ENCODE measurements around the gene LRP1. TPM values are rescaled to one million over a fixed set of nuclear protein-coding genes. Genes with fewer than 3 reads are reported as not detected.

LRP1 gene
- total RNA-seq, 1 experiment from 2014 or later, result 9.0 TPM

DNA sequence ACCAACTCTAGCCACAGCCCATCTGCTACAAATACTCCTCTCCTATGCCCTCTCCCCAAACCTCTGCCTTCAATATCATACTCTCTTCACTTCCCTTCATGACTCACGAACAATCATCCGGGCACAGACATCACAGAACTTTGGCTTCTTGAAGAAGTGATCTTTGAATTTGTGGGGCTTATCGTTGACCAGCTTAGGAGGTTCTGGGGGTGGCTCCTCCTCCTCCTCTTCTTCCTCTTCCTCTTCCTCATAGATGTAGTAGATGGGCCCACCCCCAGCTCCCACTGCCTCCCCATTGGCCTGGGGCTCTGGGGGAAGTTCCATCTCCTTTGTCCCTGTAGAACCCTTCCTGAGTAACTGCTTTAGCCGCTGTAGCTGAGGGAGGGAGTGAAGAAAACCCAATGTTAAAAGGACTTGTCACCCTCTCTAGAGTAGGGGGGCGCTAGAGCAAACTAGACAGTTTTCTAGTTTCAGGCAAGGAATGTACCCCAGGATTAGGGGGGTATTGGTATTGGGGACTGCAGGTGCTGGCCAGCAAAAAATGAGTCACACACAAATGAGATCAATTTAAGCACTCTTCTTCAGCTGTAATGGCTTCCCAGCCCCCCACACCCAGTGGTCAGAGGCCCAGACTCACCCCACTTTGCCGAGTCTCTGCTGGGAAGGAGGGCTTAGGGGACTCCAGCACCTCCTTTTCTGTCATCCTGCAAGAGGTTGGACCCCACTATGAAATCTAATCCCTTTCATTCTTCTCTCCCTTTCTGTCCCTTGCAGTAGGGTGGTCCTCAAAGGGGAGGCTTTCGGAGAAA lies 120.9 kb downstream of the LRP1 start:
- Histone ChIP-seq H3K27ac (ENCODE audit: low read length) (no peak overlapping the region), H3K4me1 (ENCODE audit: control insufficient read depth, insufficient read depth, low read length) (no peaks in the 10 kb centered on the region), H3K36me3 (ENCODE audit: control insufficient read depth, insufficient read depth, low read length) (no peaks in the 10 kb centered on the region), H3K9me3 (ENCODE audit: control insufficient read depth, insufficient read depth, low read depth, low read length) (no peaks in the 10 kb centered on the region), H3K27me3 (ENCODE audit: control insufficient read depth, insufficient read depth, low read length) (no peaks in the 10 kb centered on the region), H3K4me3 (ENCODE audit: low read depth in 2 of 2, low read length in 2 of 2) (no peak overlapping the region)
- ATAC-seq, result no peak
- no peak for DNase-seq (ENCODE audit: low read depth, low spot score)
- ChIA-PET POLR2A (no interaction called here), CTCF (no interaction called here)
- in situ Hi-C loops (cut with HindIII; ENCODE audit: low pct_unique_long_range_greater_than_20kb, low sequenced_read_pairs), result no loop called here
- TF ChIP-seq SIN3A (IDR thresholded peaks at IDR 0.05; ENCODE audit: borderline replicate concordance, insufficient read depth, low read depth, low read length), result no peak
- TF ChIP-seq, protein P1, sequence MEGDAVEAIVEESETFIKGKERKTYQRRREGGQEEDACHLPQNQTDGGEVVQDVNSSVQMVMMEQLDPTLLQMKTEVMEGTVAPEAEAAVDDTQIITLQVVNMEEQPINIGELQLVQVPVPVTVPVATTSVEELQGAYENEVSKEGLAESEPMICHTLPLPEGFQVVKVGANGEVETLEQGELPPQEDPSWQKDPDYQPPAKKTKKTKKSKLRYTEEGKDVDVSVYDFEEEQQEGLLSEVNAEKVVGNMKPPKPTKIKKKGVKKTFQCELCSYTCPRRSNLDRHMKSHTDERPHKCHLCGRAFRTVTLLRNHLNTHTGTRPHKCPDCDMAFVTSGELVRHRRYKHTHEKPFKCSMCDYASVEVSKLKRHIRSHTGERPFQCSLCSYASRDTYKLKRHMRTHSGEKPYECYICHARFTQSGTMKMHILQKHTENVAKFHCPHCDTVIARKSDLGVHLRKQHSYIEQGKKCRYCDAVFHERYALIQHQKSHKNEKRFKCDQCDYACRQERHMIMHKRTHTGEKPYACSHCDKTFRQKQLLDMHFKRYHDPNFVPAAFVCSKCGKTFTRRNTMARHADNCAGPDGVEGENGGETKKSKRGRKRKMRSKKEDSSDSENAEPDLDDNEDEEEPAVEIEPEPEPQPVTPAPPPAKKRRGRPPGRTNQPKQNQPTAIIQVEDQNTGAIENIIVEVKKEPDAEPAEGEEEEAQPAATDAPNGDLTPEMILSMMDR (IDR thresholded peaks at IDR 0.05), result no peak
- TF ChIP-seq, protein P2, sequence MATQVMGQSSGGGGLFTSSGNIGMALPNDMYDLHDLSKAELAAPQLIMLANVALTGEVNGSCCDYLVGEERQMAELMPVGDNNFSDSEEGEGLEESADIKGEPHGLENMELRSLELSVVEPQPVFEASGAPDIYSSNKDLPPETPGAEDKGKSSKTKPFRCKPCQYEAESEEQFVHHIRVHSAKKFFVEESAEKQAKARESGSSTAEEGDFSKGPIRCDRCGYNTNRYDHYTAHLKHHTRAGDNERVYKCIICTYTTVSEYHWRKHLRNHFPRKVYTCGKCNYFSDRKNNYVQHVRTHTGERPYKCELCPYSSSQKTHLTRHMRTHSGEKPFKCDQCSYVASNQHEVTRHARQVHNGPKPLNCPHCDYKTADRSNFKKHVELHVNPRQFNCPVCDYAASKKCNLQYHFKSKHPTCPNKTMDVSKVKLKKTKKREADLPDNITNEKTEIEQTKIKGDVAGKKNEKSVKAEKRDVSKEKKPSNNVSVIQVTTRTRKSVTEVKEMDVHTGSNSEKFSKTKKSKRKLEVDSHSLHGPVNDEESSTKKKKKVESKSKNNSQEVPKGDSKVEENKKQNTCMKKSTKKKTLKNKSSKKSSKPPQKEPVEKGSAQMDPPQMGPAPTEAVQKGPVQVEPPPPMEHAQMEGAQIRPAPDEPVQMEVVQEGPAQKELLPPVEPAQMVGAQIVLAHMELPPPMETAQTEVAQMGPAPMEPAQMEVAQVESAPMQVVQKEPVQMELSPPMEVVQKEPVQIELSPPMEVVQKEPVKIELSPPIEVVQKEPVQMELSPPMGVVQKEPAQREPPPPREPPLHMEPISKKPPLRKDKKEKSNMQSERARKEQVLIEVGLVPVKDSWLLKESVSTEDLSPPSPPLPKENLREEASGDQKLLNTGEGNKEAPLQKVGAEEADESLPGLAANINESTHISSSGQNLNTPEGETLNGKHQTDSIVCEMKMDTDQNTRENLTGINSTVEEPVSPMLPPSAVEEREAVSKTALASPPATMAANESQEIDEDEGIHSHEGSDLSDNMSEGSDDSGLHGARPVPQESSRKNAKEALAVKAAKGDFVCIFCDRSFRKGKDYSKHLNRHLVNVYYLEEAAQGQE (IDR thresholded peaks at IDR 0.05; ENCODE audit: insufficient read depth in 1 of 2, low read depth in 2 of 2, low read length in 1 of 2), result no peak
- BruUV-seq (replicated peaks), result no TSS peak
- intact Hi-C loops (cut with micrococcal nuclease; ENCODE audit: unreplicated experiment), result no loop called here

DNA sequence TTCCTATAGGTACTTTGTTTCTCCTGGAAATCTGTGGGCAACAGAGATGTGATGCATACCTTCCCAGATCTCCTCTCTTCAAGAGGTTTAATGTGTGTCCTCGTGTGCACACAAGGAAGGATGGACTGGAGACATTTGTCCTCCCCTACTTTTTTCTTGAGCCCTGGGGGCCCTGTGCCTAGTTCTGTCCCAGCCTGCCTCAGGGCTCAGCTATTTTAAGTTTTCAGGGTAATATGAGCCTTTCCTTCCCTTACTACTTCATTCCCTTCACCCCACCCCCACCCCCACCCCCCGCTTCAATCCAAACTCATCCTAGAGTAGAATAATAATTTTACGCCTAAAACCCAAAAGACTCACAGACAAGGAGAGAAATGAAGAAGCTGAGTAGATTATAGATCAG lies 122.3 kb downstream of the LRP1 start:
- ChIA-PET CTCF (interaction anchor here (0.6 kb wide), 1 partner anchor 141 kb away, joined by 11 read pairs; no protein-coding TSS in a partner anchor), POLR2A (no interaction called here)
- DNase-seq (ENCODE audit: low read depth, low spot score) (no peak), ATAC-seq (no peak)
- H3K27ac ChIP-seq (ENCODE audit: low read length), result no peak overlapping the region
- H3K9me3 ChIP-seq (ENCODE audit: control insufficient read depth, insufficient read depth, low read depth, low read length), result no peaks in the 10 kb centered on the region
- no peak overlapping the region for H3K4me3 ChIP-seq (ENCODE audit: low read depth in 2 of 2, low read length in 2 of 2)
- H3K36me3 ChIP-seq (ENCODE audit: control insufficient read depth, insufficient read depth, low read length), result no peaks in the 10 kb centered on the region
- no peaks in the 10 kb centered on the region for H3K27me3 ChIP-seq (ENCODE audit: control insufficient read depth, insufficient read depth, low read length)
- no peaks in the 10 kb centered on the region for H3K4me1 ChIP-seq (ENCODE audit: control insufficient read depth, insufficient read depth, low read length)
- intact Hi-C loops (cut with micrococcal nuclease; ENCODE audit: unreplicated experiment), result no loop called here
- BruUV-seq (replicated peaks), result no TSS peak
- in situ Hi-C loops (cut with HindIII; ENCODE audit: low pct_unique_long_range_greater_than_20kb, low sequenced_read_pairs), result no loop called here
- TF ChIP-seq, protein P2 (IDR thresholded peaks at IDR 0.05; ENCODE audit: insufficient read depth in 1 of 2, low read depth in 2 of 2, low read length in 1 of 2), result no peak
- no peak for TF ChIP-seq SIN3A (IDR thresholded peaks at IDR 0.05; ENCODE audit: borderline replicate concordance, insufficient read depth, low read depth, low read length)
- TF ChIP-seq, protein P1 (IDR thresholded peaks at IDR 0.05), result no peak
